ENCODE results near the gene PRPF40B.

Gene PRPF40B

DNA sequence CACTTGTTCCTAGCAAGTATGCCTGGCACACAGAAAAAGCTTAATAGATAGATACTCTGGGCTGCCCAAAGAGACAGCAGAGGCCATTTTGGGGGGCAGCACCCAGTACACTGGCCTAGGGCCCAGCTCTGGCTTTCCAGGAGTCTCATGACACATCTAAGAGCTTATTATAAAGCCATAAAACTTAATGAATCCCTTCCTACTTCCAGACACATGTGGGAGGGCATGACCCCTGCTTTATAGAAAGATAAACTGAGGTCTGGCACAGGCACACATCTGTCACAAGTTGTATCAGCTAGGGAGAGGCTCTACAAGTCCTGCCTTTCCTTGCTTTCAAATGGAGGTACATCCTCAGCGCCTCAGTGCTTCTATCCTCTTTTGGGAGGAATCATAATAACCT is 56.7 kb downstream of the PRPF40B start:
- DNase-seq, result no peak
- H3K27ac ChIP-seq (ENCODE audit: insufficient read depth, low read length, poor library complexity, severe bottlenecking), result no peak overlapping the region
- H3K27me3 ChIP-seq (replicated peaks; ENCODE audit: control insufficient read depth, insufficient read depth, low read length, poor library complexity, severe bottlenecking), result no peaks in the 10 kb centered on the region
- H3K4me3 ChIP-seq (ENCODE audit: insufficient read depth, low read depth, low read length, poor library complexity, severe bottlenecking), result no peak overlapping the region
- H3K36me3 ChIP-seq (ENCODE audit: control insufficient read depth, insufficient read depth, low read length), result no peaks in the 10 kb centered on the region
- no peaks in the 10 kb centered on the region for H3K9me3 ChIP-seq (ENCODE audit: control insufficient read depth, low read length)
- H3K4me1 ChIP-seq (ENCODE audit: control insufficient read depth, insufficient read depth, low read length, poor library complexity, severe bottlenecking), result peaks cover under 1% of the 10 kb centered on the region

DNA sequence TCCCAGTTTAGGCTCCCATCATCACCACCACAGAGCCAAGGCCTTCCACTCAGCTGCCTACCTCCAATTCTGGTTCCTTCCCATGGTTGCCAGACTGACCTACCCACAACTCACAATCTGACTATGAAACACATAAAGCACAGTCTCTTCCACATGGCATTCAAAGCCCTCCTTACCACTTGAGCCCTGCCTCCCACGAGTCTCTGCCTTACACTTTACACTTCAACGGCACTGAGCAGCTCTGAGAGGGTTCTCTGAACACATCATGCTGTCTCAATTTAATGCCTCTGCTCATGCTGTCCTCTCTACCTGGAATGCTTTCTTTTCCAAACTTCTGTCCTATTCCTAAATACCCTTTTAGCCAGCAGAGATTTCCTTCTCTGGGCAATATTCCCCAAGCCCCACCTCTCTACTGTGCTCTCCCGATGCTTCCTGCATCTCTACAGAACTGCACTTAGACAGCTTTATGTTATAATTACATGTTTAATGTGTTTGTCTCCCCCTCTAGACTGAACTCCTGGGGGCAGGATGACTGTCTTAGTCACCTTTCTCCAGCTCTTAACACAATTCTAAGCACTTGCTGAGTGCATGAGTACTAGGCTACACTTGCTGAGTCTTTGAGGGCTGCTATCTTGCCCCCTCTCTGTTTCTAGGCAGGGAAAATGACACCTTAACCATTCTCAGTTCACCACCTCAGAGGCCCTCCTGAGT is 60.4 kb downstream of the PRPF40B start:
- Histone ChIP-seq H3K27me3 (replicated peaks; ENCODE audit: control insufficient read depth, insufficient read depth, low read length, poor library complexity, severe bottlenecking) (no peaks in the 10 kb centered on the region), H3K27ac (ENCODE audit: insufficient read depth, low read length, poor library complexity, severe bottlenecking) (no peak overlapping the region)

GRCh38 chr12:49684310-49684854 is 61.0 kb downstream of the PRPF40B start:
- no peaks in the 10 kb centered on the region for H3K4me1 ChIP-seq (ENCODE audit: control insufficient read depth, insufficient read depth, low read length, poor library complexity, severe bottlenecking)
- DNase-seq, result no peak
- H3K36me3 ChIP-seq (ENCODE audit: control insufficient read depth, insufficient read depth, low read length), result no peaks in the 10 kb centered on the region
- no peaks in the 10 kb centered on the region for H3K9me3 ChIP-seq (ENCODE audit: control insufficient read depth, low read length)
- no peak overlapping the region for H3K4me3 ChIP-seq (ENCODE audit: insufficient read depth, low read depth, low read length, poor library complexity, severe bottlenecking)
- H3K27me3 ChIP-seq (replicated peaks; ENCODE audit: control insufficient read depth, insufficient read depth, low read length, poor library complexity, severe bottlenecking), result no peaks in the 10 kb centered on the region
- H3K27ac ChIP-seq (ENCODE audit: insufficient read depth, low read length, poor library complexity, severe bottlenecking), result no peak overlapping the region

More for the DNA sequence above, 60.4 kb downstream of the PRPF40B start:
- Histone ChIP-seq H3K4me3 (ENCODE audit: insufficient read depth, low read depth, low read length, poor library complexity, severe bottlenecking) (no peak overlapping the region), H3K4me1 (ENCODE audit: control insufficient read depth, insufficient read depth, low read length, poor library complexity, severe bottlenecking) (no peaks in the 10 kb centered on the region), H3K9me3 (ENCODE audit: control insufficient read depth, low read length) (no peaks in the 10 kb centered on the region), H3K36me3 (ENCODE audit: control insufficient read depth, insufficient read depth, low read length) (no peaks in the 10 kb centered on the region)
- DNase-seq, result no peak

DNA sequence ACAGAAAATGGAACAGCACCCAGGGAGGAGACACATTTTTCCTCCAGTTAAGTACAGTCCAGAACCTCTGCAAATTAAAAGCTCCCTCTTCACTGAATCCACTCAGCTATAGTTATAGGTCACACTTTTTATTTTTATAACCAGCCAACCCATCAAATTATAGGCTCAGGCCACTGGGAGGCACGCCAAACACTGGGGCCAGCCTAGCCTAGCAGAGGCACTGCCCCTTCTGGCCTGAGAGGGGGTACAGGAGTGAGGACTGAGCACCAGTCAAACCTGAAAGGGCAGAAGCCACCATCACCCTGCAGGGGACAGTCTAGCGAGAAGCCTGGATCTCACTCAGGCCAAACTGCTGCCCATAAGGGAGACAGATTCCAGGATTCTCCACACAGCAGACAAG is 64.6 kb downstream of the PRPF40B start:
- H3K27me3 ChIP-seq (replicated peaks; ENCODE audit: control insufficient read depth, insufficient read depth, low read length, poor library complexity, severe bottlenecking), result no peaks in the 10 kb centered on the region
- H3K36me3 ChIP-seq (ENCODE audit: control insufficient read depth, insufficient read depth, low read length), result no peaks in the 10 kb centered on the region
- H3K4me1 ChIP-seq (ENCODE audit: control insufficient read depth, insufficient read depth, low read length, poor library complexity, severe bottlenecking), result peaks cover 7% of the 10 kb centered on the region
- no peak for DNase-seq
- no peaks in the 10 kb centered on the region for H3K9me3 ChIP-seq (ENCODE audit: control insufficient read depth, low read length)
- H3K4me3 ChIP-seq (ENCODE audit: insufficient read depth, low read depth, low read length, poor library complexity, severe bottlenecking), result no peak overlapping the region
- no peak overlapping the region for H3K27ac ChIP-seq (ENCODE audit: insufficient read depth, low read length, poor library complexity, severe bottlenecking)

GRCh38 chr12:49689237-49689636 is 65.9 kb downstream of the PRPF40B start:
- Histone ChIP-seq H3K27me3 (replicated peaks; ENCODE audit: control insufficient read depth, insufficient read depth, low read length, poor library complexity, severe bottlenecking) (no peaks in the 10 kb centered on the region), H3K36me3 (ENCODE audit: control insufficient read depth, insufficient read depth, low read length) (no peaks in the 10 kb centered on the region), H3K9me3 (ENCODE audit: control insufficient read depth, low read length) (no peaks in the 10 kb centered on the region), H3K27ac (ENCODE audit: insufficient read depth, low read length, poor library complexity, severe bottlenecking) (no peak overlapping the region), H3K4me1 (ENCODE audit: control insufficient read depth, insufficient read depth, low read length, poor library complexity, severe bottlenecking) (peaks cover 7% of the 10 kb centered on the region), H3K4me3 (ENCODE audit: insufficient read depth, low read depth, low read length, poor library complexity, severe bottlenecking) (no peak overlapping the region)
- DNase-seq, result no peak

DNA sequence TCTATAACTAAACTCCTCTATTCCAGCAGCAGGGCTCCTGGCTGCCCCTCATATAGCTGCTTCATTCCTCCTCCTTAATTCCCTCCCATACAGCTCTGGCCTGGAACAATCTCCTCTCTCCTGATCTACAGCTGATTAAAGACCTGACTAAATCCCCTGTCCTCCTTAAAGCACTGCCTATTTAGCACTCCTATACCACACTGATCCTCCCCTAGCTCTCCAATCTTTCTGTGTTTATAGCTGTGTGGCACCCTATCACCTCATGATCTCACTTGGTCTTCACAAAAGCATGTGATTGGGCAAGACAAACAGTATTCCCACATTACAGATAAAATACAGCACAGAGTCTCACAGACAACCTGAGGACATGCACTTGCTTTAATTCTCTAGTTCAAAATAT is 66.4 kb downstream of the PRPF40B start:
- no peaks in the 10 kb centered on the region for H3K27me3 ChIP-seq (replicated peaks; ENCODE audit: control insufficient read depth, insufficient read depth, low read length, poor library complexity, severe bottlenecking)
- H3K4me3 ChIP-seq (ENCODE audit: insufficient read depth, low read depth, low read length, poor library complexity, severe bottlenecking), result no peak overlapping the region
- no peak overlapping the region for H3K27ac ChIP-seq (ENCODE audit: insufficient read depth, low read length, poor library complexity, severe bottlenecking)
- no peaks in the 10 kb centered on the region for H3K36me3 ChIP-seq (ENCODE audit: control insufficient read depth, insufficient read depth, low read length)
- H3K4me1 ChIP-seq (ENCODE audit: control insufficient read depth, insufficient read depth, low read length, poor library complexity, severe bottlenecking), result peaks cover 7% of the 10 kb centered on the region
- DNase-seq, result no peak
- H3K9me3 ChIP-seq (ENCODE audit: control insufficient read depth, low read length), result no peaks in the 10 kb centered on the region

DNA sequence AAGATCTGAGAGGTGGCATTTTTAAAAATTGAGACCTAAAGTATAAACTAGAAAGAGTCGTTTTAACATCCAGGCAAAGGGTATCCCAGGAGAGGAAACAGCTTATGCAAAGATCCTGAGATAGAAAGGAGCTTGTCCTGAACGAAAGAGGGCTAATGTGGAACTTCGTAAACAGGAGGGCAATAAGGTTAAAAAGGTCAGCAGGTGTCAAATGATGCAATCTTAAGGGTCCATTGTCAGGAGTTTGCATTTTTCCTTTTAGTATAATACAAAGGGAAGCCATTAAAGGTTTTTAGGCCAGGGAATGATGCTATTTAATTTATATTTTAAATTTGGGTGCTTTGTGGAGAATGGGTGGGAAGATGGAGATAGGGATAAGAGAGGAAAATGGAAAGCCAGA is 69.5 kb downstream of the PRPF40B start:
- no peaks in the 10 kb centered on the region for H3K27me3 ChIP-seq (replicated peaks; ENCODE audit: control insufficient read depth, insufficient read depth, low read length, poor library complexity, severe bottlenecking)
- H3K36me3 ChIP-seq (ENCODE audit: control insufficient read depth, insufficient read depth, low read length), result no peaks in the 10 kb centered on the region
- H3K27ac ChIP-seq (ENCODE audit: insufficient read depth, low read length, poor library complexity, severe bottlenecking), result no peak overlapping the region
- H3K4me1 ChIP-seq (ENCODE audit: control insufficient read depth, insufficient read depth, low read length, poor library complexity, severe bottlenecking), result peaks cover 7% of the 10 kb centered on the region
- DNase-seq, result no peak
- no peaks in the 10 kb centered on the region for H3K9me3 ChIP-seq (ENCODE audit: control insufficient read depth, low read length)
- H3K4me3 ChIP-seq (ENCODE audit: insufficient read depth, low read depth, low read length, poor library complexity, severe bottlenecking), result no peak overlapping the region

- peaks cover 15% of the 10 kb centered on the region for H3K4me1 ChIP-seq (ENCODE audit: control insufficient read depth, insufficient read depth, low read length, poor library complexity, severe bottlenecking)
Measured at GRCh38 chr12:49693931-49694444, 70.6 kb downstream of the PRPF40B start.

More at GRCh38 chr12:49693931-49694444, 70.6 kb downstream of the PRPF40B start:
- no peak overlapping the region for H3K27ac ChIP-seq (ENCODE audit: insufficient read depth, low read length, poor library complexity, severe bottlenecking)
- H3K27me3 ChIP-seq (replicated peaks; ENCODE audit: control insufficient read depth, insufficient read depth, low read length, poor library complexity, severe bottlenecking), result no peaks in the 10 kb centered on the region
- no peaks in the 10 kb centered on the region for H3K36me3 ChIP-seq (ENCODE audit: control insufficient read depth, insufficient read depth, low read length)
- no peak for DNase-seq
- no peaks in the 10 kb centered on the region for H3K9me3 ChIP-seq (ENCODE audit: control insufficient read depth, low read length)
- no peak overlapping the region for H3K4me3 ChIP-seq (ENCODE audit: insufficient read depth, low read depth, low read length, poor library complexity, severe bottlenecking)

Measured in effector memory CD4-positive, alpha-beta T cell (primary cell).